SH-SY5Y (cell line): Measurements from ENCODE around the gene STRN.

Source experiments
- GATA2 ChIP-seq: IDR thresholded peaks from 2 replicates; pipeline ENCODE4 v1.6.1; 2011; ENCODE audit warnings: mild to moderate bottlenecking, low read depth, low read length
- GATA3 ChIP-seq: IDR thresholded peaks from 2 replicates; pipeline ENCODE4 v1.6.1; 2011; ENCODE audit warnings: low read depth, mild to moderate bottlenecking, low read length, moderate library complexity

- no peak for TF ChIP-seq GATA2
- TF ChIP-seq GATA3: no peak
Observed at GRCh38 chr2:36964496-36965058, 1.8 kb downstream of the STRN start.
